HG03095 (cell line): ENCODE measurements around the gene UCHL3.

Experiments
- ATAC-seq: cut with Tn5 transposase; IDR thresholded peaks from one replicate; pipeline ENCODE4 v1.9.1; 2021; ENCODE audit warnings: moderate library complexity; ENCODE audit not compliant: unreplicated experiment

UCHL3 gene

DNA sequence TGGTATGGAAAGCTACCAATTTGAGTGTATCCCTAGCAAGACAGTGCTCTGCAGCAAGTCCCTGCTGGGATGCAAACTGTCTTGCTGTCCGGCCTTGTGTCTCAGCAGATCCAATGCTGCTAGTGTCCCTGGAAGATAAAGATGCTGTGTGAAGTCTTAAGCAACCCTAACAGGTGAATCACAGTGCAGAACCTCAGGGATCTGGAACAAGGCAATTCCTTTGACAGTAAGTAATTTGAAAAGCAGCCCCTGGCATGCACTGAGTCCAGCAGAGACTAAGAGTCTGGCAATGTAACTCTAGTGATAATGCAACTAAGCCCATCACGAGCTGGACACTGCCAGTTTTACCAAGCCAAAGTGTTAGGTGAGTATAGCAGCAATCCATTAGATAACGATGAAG, 1.7 kb upstream of the UCHL3 start:
- ATAC-seq: no peak

- ATAC-seq: no peak
Measured at GRCh38 chr13:75550159-75550567, 572 bp downstream of the UCHL3 start.

DNA sequence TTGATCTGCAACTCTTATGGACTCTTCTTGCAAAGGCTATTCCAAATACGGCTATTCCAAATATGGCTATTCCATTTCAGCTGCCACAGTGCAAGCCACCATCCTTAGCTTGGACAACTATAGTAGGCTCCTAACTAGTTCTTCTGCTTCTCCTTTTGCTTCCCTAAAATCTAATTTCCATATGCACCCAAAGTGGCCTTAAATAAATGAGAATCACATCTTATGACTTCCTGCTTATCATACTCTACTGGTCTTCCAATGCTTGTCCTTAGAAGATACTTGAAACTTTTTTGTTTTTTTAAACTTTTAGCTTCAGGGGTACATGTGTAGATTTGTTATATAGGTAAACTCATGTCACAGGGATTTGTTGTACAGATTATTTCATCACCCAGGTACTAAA, 4.9 kb downstream of the UCHL3 start:
- ATAC-seq: no peak

DNA sequence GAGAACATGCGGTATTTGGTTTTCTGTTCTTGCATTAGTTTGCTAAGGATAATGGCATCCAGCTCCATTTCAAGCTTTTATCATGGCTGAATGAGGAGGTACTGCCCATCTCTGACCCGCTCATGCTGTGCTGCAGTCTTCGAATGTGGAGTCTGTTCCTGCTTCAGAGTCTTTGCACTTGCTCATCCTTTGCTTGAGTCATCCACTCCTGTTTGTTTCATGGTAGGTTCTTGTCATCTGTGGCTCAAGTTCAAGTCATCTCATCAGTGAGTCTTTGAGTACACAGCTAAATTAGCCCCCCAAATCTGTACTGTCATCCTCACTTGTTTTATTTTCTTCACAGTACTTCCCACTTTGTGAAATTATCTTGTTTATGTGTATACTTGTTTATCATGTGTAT, 5.4 kb downstream of the UCHL3 start:
- ATAC-seq: no peak

GRCh38 chr13:75555836-75556235, 6.2 kb downstream of the UCHL3 start:
- no peak for ATAC-seq

DNA sequence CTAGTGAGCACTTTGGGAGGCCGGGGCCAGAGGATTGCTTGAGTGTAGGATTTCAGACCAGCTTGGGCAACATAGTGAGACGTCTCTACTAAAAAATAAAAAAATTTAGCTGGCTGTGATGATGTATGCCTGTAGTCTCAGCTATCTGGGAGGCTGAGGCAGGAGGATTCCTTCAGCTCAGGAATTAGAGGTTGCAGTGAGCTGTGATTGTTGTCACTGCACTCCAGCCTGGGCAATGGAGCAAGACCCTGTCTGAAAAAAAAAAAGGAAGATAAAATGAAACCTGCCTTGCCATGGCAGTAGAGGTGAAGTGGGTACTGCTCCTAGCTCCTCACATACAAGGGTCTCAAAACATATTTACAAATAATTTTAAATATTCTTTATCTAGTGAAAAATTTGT, 7.4 kb downstream of the UCHL3 start:
- no peak for ATAC-seq

- no peak for ATAC-seq
Measured at GRCh38 chr13:75558145-75558840, 8.7 kb downstream of the UCHL3 start.

- ATAC-seq: no peak
Measured at GRCh38 chr13:75566658-75567057, 17.1 kb downstream of the UCHL3 start.

GRCh38 chr13:75569576-75569975, 20.0 kb downstream of the UCHL3 start:
- no peak for ATAC-seq

DNA sequence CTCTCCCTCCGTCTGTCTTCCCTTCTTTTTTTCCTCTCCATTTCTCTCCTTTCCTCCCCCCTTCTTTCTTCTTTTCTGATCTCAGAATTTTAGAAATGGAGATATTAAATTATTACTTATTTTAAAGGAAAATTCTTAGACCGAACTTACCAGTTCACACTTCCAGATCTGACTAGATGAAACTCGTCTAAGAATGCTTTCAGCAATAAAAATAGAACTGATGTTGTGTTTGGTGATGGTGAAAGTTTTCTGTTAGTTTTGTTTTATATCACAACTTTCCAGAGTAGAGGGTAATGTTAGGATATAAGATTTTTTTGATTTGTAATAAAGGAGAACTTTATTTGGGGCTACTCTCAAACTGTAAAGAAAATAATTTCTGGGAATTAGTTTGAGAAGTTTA, 29.9 kb downstream of the UCHL3 start:
- no peak for ATAC-seq

DNA sequence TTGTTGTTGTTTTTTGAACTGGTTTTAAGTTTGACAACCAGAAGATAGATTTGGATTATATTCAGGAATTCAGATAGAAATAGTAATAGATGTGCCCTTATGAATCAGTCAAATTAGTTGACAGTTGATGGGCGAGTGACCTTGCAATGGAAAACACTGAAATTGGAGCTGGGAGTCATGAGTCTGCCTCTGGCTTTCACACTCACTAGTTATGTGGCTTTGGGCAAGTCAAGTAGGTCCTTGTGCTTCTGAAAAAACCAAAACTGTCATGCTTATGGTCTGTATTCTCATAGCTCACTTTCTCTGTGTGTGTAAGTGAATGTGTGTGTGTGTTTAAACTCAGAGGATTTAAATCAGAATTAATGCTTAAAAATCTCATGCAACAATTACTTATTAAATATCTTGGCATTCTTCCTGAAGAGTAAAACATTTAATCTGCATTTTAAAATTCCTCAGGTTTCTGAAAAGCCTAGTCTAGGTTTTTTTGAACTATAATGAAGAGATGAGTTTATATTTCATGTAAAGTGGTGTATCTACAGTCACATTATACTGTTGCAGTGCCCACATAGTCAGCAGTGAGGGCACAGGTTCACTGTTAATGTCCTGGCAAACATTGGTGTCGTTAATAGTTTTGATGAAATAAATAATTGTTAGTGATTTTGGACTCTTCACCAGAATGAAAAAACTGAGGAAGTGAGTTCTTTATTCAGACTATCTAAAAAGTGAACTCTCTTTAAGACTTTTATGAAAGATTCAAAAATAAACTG, 32.5 kb downstream of the UCHL3 start:
- no peak for ATAC-seq

- ATAC-seq: no peak
Measured at GRCh38 chr13:75583091-75583490, 33.5 kb downstream of the UCHL3 start.

GRCh38 chr13:75585153-75585552, 35.6 kb downstream of the UCHL3 start:
- ATAC-seq: no peak

GRCh38 chr13:75587679-75588078, 38.1 kb downstream of the UCHL3 start:
- no peak for ATAC-seq

GRCh38 chr13:75596657-75597182, 47.1 kb downstream of the UCHL3 start:
- ATAC-seq: no peak

DNA sequence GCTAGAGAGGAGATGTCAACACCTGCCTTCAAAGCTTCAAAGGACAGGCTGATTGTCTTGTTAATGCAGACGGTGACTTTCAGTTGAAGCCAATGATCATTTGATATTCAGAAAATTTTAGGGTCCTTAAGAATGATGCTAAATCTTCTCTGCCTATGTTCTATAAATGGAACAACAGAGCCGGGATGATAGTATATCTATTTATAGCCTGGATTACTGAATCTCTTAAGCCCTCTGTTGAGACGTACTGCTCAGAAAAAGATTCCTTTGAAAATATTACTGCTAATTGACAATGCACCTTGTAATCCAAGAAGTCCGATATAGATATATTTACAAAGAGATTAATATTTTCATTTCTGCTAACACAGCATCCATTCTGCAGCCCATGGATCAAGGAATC, 50.8 kb downstream of the UCHL3 start:
- no peak for ATAC-seq

GRCh38 chr13:75603038-75603437, 53.4 kb downstream of the UCHL3 start:
- no peak for ATAC-seq

GRCh38 chr13:75607447-75607846, 57.9 kb downstream of the UCHL3 start:
- no peak for ATAC-seq

- ATAC-seq: no peak
Measured at GRCh38 chr13:75610466-75610865, 60.9 kb downstream of the UCHL3 start.

- no peak for ATAC-seq
Measured at GRCh38 chr13:75612354-75612753, 62.8 kb downstream of the UCHL3 start.

DNA sequence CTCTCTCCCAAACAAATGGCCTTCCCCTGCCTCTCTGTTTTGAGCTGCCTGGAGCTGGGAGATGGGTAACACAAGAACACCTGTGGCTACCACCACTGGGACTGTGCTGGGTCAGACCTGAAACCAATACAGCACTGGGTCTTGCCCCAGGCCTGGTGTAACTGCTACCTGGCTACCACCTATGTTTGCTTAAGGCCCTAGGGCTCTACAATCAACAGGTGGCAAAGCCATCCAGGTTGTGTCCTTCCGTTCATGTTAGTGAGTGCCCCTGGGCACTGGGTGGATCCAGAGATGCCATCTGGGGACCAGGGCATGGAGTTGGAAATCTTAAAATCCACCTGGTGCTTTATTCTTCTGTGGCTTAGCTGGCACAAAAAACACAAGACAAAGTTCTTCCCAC, 67.6 kb downstream of the UCHL3 start:
- ATAC-seq: no peak

DNA sequence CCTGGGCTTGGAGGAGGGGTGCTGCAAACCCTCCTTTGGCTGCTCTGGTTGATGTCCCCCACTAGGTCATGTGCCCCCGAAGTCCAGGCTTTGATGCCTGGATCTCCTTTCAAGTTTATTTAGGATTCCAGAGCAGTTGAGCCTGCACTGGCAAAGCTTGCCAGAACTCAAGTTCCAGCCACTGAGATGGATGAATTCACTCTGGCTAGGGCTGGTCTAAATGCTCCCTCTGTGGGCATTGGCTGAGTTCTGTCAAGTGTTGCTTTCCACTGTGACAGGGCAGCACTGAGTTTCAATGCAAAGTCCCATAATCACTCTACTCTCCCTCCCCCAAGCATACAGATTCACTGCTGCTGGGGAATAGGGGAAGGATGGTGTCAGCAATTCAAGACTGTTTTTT, 68.7 kb downstream of the UCHL3 start:
- ATAC-seq: no peak
